Activated T-cell treated with anti-CD3 and anti-CD28 coated beads, Interleukin-2, amount 50 U/mL, for 72 hours (primary cell): ENCODE measurements around the gene CDH4. TPM values are rescaled to one million over a fixed set of nuclear protein-coding genes. Genes with fewer than 3 reads are reported as not detected.

Experiments used
- ATAC-seq, 2 donors: fragments of 150-1000 bp; cut with Tn5 transposase; replicated peaks in 1 of 2; 2 replicates each; pipeline ENCODE4 v1.10.0; 2021; ENCODE audit warnings: moderate library complexity in 2 of 2, mild to moderate bottlenecking in 1 of 2
- DNase-seq, 2 donors: peaks; one replicate each; pipeline ENCODE4 v3.0.0; 2021 to 2022; ENCODE audit warnings: mixed read lengths in 1 of 2
- H3K27ac Mint-ChIP-seq: one replicate; pipeline ENCODE4 v1.8.0; 2022; ENCODE audit warnings: mild to moderate bottlenecking, moderate library complexity, mixed read lengths
- H3K27me3 Mint-ChIP-seq: one replicate; pipeline ENCODE4 v1.8.0; 2022; ENCODE audit warnings: low read depth, mixed read lengths
- H3K36me3 Mint-ChIP-seq, 2 donors: one replicate each; pipeline ENCODE4 v1.8.0; 2022; ENCODE audit warnings: mixed read lengths in 2 of 2, mild to moderate bottlenecking in 1 of 2; ENCODE audit not compliant: insufficient read depth in 2 of 2
- H3K4me1 Mint-ChIP-seq: one replicate; pipeline ENCODE4 v1.8.0; 2022; ENCODE audit warnings: low read depth, mixed read lengths
- H3K4me3 Mint-ChIP-seq, 2 donors: one replicate each; pipeline ENCODE4 v1.8.0; 2022; ENCODE audit warnings: mild to moderate bottlenecking in 2 of 2, mixed read lengths in 2 of 2, moderate library complexity in 2 of 2
- H3K9me3 Mint-ChIP-seq, 2 donors: one replicate each; pipeline ENCODE4 v1.8.0; 2022; ENCODE audit warnings: mixed read lengths in 2 of 2
- total RNA-seq, 2 donors: library from RNA; stranded (reverse); gene quantifications; one replicate each; pipeline ENCODE4 v1.2.3, GENCODE V29; 2022

The CDH4 gene
- total RNA-seq, 2 donors from 2014 or later = 0.17 to 0.35 TPM

GRCh38 chr20:61737812-61738443, 485.9 kb downstream of the CDH4 start:
- H3K36me3 Mint-ChIP-seq = no peaks in the 10 kb centered on the region
- H3K27ac Mint-ChIP-seq = no peak overlapping the region
- no peaks in the 10 kb centered on the region for H3K9me3 Mint-ChIP-seq
- no peak overlapping the region for H3K4me3 Mint-ChIP-seq
- no peaks in the 10 kb centered on the region for H3K4me1 Mint-ChIP-seq
- ATAC-seq (no peak), DNase-seq (no peak)
- no peaks in the 10 kb centered on the region for H3K27me3 Mint-ChIP-seq

DNA sequence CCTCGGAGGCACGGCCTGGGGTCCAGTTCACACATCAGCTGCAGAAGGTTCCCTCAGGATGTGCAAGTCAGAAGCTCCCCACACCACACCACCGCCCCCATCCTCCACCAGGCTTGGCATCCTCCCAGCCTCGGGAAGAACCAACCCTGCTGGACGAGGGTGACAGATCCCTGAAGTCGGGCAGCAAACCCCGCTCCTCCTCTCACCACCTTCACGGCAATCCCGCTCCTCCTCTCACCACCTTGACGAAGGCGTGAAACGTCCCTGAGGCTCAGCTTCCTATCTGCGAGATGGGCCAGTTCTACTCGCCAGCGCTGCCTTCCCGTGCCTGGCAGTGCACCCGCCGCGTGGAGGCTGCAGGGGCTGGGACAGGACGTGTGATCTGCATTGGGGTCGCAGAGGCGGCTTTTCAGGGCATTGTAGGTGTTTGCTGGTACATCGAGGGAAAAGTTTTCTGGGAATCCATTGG, 486.6 kb downstream of the CDH4 start:
- no peaks in the 10 kb centered on the region for H3K4me1 Mint-ChIP-seq
- ATAC-seq (no peak), DNase-seq (no peak)
- no peaks in the 10 kb centered on the region for H3K27me3 Mint-ChIP-seq
- H3K9me3 Mint-ChIP-seq = no peaks in the 10 kb centered on the region
- no peak overlapping the region for H3K27ac Mint-ChIP-seq
- H3K36me3 Mint-ChIP-seq = no peaks in the 10 kb centered on the region
- H3K4me3 Mint-ChIP-seq = no peak overlapping the region

DNA sequence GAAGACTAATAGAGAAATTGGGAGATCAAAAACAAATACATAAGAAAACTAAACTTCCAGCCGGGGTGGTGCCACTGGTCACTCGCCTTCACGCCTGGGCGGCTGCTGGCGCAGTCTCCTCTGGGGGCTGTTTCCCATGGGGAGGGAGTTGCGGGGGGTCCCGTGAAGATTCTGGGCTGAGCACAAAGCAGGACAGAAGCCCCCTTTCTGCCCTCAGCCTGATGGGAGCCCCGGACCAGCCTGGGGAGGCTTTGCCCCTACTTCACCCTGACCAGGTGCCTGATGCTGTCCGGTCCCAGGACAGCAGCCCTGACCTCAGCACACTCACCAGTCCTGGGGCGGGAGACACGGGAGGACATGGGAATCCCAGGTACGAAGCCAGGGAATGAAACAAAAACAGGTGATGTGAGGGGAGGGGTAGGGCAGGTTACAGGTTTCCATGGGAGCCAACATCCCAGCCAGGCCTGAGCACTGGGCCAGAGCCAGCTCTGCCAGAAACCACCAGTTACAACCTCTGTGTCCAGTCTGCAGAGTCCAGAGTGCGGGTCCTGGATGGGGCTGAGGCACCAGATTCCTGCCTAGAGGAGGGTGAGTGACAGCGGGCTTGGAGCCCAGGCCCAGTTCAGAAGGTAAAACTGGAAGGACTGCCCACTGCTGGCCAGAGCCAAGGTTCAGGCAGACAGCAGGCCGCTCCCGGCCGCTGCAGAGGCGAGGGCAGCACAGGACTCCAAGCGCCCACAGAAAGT, 487.2 kb downstream of the CDH4 start:
- no peak overlapping the region for H3K4me3 Mint-ChIP-seq
- no peaks in the 10 kb centered on the region for H3K4me1 Mint-ChIP-seq
- H3K9me3 Mint-ChIP-seq = no peaks in the 10 kb centered on the region
- ATAC-seq (no peak), DNase-seq (no peak)
- H3K27ac Mint-ChIP-seq = no peak overlapping the region
- H3K27me3 Mint-ChIP-seq = no peaks in the 10 kb centered on the region
- no peaks in the 10 kb centered on the region for H3K36me3 Mint-ChIP-seq

GRCh38 chr20:61739832-61740118, 487.7 kb downstream of the CDH4 start:
- H3K4me3 Mint-ChIP-seq = no peak overlapping the region
- no peak overlapping the region for H3K27ac Mint-ChIP-seq
- H3K9me3 Mint-ChIP-seq = no peaks in the 10 kb centered on the region
- H3K4me1 Mint-ChIP-seq = no peaks in the 10 kb centered on the region
- H3K36me3 Mint-ChIP-seq = no peaks in the 10 kb centered on the region
- DNase-seq = no peak
- H3K27me3 Mint-ChIP-seq = no peaks in the 10 kb centered on the region
- ATAC-seq = no peak

DNA sequence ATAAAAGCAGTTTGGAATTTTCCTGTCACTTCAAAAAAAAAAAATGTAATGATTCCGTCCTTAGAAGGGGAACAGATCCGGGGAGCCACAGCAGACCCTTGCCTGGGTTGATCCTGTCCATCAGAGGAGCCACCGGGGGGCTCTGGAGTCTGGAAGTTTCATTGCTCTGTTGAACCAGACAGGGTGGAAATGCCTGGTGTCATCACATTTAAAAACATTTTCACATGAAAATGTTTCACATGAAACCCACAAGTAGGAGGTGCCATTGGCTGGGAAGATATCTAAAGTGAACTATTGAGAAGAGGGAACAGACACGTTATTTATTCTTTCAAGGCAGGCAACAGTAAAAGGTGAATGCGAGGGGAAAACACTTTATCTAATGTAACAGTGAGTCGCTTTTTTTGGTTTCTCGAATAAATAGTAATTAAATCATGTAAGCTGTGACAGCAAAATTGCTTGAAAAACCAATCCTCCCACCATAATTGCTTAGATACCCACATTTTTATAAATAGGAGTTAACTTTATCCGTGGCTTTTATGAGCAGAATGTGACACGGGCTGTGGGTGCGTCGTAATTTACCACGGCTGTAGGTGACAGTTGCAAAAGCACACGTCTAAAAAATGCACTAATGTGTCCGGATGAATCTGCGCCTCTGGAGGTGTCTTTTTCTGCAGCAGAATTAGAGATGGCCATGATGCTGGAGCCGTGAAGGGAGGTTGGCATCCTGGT, 490.2 kb downstream of the CDH4 start:
- ATAC-seq (no peak), DNase-seq (no peak)
- Mint-ChIP-seq H3K4me3 (no peak overlapping the region), H3K36me3 (peaks cover 0 to 4% of the 10 kb centered on the region in 2 donors), H3K27ac (peak overlapping the region; percentile 13), H3K4me1 (no peaks in the 10 kb centered on the region), H3K27me3 (peaks cover under 1% of the 10 kb centered on the region), H3K9me3 (no peaks in the 10 kb centered on the region)

GRCh38 chr20:61743606-61744005, 491.5 kb downstream of the CDH4 start:
- Mint-ChIP-seq H3K9me3 (peaks cover 2 to 3% of the 10 kb centered on the region in 2 donors), H3K27ac (no peak overlapping the region), H3K4me3 (no peak overlapping the region), H3K4me1 (no peaks in the 10 kb centered on the region), H3K27me3 (peaks cover 13% of the 10 kb centered on the region), H3K36me3 (peaks cover 0 to 4% of the 10 kb centered on the region in 2 donors)
- DNase-seq (no peak), ATAC-seq (no peak)

GRCh38 chr20:61744691-61745396, 492.8 kb downstream of the CDH4 start:
- ATAC-seq (no peak), DNase-seq (no peak)
- no peak overlapping the region for H3K4me3 Mint-ChIP-seq
- H3K4me1 Mint-ChIP-seq = no peaks in the 10 kb centered on the region
- H3K36me3 Mint-ChIP-seq = peaks cover 0 to 4% of the 10 kb centered on the region in 2 donors
- H3K27ac Mint-ChIP-seq = no peak overlapping the region
- H3K27me3 Mint-ChIP-seq = peaks cover 13% of the 10 kb centered on the region
- H3K9me3 Mint-ChIP-seq = peaks cover 2 to 3% of the 10 kb centered on the region in 2 donors

GRCh38 chr20:61745397-61746146, 493.5 kb downstream of the CDH4 start:
- DNase-seq (no peak), ATAC-seq (no peak)
- Mint-ChIP-seq H3K36me3 (peaks cover 0 to 4% of the 10 kb centered on the region in 2 donors), H3K4me1 (no peaks in the 10 kb centered on the region), H3K27me3 (peaks cover 13% of the 10 kb centered on the region), H3K4me3 (no peak overlapping the region), H3K27ac (no peak overlapping the region), H3K9me3 (peaks cover 2 to 5% of the 10 kb centered on the region in 2 donors)

DNA sequence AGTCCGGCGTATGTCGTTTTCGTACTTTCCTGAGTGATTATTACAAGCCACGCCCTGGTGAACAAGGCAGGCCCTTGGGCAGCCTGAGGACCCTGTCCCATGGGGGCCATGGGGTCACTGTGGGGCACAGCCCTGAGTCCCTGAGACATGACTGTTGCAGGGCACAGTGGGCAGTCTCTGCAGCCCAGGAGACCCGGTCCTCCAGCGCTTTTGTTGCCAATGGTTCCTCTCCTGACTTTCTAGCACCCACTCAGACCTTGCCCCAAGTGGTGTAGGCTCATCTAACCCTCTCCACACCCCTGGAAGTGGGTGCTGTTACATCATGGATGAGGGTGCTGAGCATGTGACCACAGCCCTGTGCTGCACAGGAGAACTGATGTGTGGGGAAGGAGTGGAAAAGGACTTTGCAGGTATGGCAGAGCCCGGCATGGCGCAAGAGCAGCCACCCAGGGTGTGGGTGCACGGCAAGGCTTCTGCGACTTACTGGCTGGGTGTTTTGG, 494.1 kb downstream of the CDH4 start:
- H3K27ac Mint-ChIP-seq = no peak overlapping the region
- no peaks in the 10 kb centered on the region for H3K4me1 Mint-ChIP-seq
- H3K4me3 Mint-ChIP-seq = no peak overlapping the region
- H3K27me3 Mint-ChIP-seq = peaks cover 13% of the 10 kb centered on the region
- DNase-seq (no peak), ATAC-seq (no peak)
- H3K36me3 Mint-ChIP-seq = peaks cover 0 to 4% of the 10 kb centered on the region in 2 donors
- H3K9me3 Mint-ChIP-seq = peaks cover 2 to 5% of the 10 kb centered on the region in 2 donors

DNA sequence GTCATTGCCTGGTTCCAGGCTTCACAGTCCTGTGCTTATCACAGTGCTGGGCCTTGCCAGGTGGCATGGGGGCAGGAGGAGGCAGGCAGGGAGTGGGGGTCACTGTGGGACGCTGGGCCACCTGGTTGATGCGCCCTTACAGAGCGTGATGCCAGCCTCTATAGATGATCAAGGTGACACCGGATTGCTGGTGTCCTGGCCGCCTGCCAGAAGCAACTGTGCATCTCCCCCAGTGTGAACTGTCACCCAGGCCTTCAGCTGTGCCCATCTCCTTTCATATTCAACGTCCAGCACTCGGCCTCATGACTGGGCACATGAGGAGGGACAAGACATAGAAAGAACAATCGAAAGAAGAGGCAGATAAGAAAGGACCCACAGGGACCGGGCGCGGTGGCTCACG, 494.7 kb downstream of the CDH4 start:
- H3K27me3 Mint-ChIP-seq = peaks cover 13% of the 10 kb centered on the region
- DNase-seq (no peak), ATAC-seq (no peak)
- H3K9me3 Mint-ChIP-seq = peaks cover 2 to 5% of the 10 kb centered on the region in 2 donors
- H3K4me1 Mint-ChIP-seq = no peaks in the 10 kb centered on the region
- peaks cover 0 to 4% of the 10 kb centered on the region in 2 donors for H3K36me3 Mint-ChIP-seq
- no peak overlapping the region for H3K27ac Mint-ChIP-seq
- no peak overlapping the region for H3K4me3 Mint-ChIP-seq

DNA sequence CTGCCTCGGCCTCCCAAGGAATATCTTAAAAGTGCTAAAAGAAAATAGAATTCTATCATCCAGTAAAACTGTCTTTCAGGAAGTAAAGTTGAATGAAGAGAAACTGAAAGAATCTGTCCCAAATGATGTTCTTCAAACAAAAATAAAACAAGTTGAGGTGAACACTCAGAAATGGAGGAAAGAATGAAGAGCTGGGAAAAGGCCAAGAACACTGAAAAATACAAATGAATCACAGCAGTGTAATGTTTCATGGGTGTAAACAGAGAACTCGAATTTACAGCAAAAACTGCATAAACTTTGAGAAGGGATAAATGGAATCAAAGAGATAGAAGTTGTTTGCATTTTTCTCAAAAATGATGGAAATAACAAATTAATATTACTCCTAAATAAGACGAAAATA, 496.3 kb downstream of the CDH4 start:
- H3K27me3 Mint-ChIP-seq = peaks cover 13% of the 10 kb centered on the region
- DNase-seq (no peak), ATAC-seq (no peak)
- no peaks in the 10 kb centered on the region for H3K4me1 Mint-ChIP-seq
- H3K9me3 Mint-ChIP-seq = peaks cover 2 to 5% of the 10 kb centered on the region in 2 donors
- no peak overlapping the region for H3K27ac Mint-ChIP-seq
- no peak overlapping the region for H3K4me3 Mint-ChIP-seq
- peaks cover 0 to 4% of the 10 kb centered on the region in 2 donors for H3K36me3 Mint-ChIP-seq

DNA sequence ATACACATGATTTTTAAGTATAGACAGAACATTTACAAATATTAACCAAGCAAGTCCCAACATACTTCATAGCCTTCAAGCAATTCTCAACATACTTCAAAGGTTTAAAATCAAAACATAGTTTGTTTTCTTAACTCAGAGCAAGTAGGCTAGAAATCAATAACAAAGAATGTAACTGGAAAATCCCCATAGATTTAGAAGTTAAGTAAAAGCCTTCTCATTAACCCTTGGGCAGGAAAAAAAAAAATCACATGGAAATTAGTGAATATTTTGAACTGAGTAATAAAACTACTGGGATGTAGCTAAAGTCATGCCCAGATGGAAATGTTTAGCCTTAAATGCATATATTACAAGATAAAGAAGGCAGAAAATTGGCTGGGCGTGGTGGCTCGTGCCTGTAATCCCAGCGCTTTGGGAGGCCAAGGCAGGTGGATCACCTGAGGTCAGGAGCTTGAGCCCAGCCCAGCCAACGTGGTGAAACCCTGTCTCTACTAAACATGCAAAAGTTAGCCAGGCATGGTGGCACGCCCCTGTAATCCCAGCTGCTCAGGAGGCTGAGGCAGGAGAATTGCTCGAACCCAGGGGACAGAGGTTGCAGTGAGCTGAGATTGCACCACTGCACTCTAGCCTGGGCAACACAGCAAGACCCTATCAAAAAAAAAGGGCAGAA, 497.5 kb downstream of the CDH4 start:
- no peak overlapping the region for H3K4me3 Mint-ChIP-seq
- H3K27ac Mint-ChIP-seq = no peak overlapping the region
- no peaks in the 10 kb centered on the region for H3K4me1 Mint-ChIP-seq
- peaks cover 0 to 4% of the 10 kb centered on the region in 2 donors for H3K36me3 Mint-ChIP-seq
- peaks cover 2 to 5% of the 10 kb centered on the region in 2 donors for H3K9me3 Mint-ChIP-seq
- no peak for DNase-seq
- peaks cover 13% of the 10 kb centered on the region for H3K27me3 Mint-ChIP-seq
- ATAC-seq = no peak
